NB4 (cell line): ENCODE results near the gene GIN1.
"Not testable (repeated sequence)": the region's sequence is repeated elsewhere in the genome, so short reads cannot be mapped to it uniquely, and the experiment has no call there.

ENCODE experiments used
- MYC ChIP-seq: IDR thresholded peaks from 2 replicates; pipeline ENCODE4 v1.6.1; 2011; ENCODE audit warnings: low read depth, low read length
- POLR2A ChIP-seq: IDR thresholded peaks from 2 replicates; pipeline ENCODE4 v1.6.1; 2011; ENCODE audit warnings: mild to moderate bottlenecking; ENCODE audit not compliant: insufficient read length; ENCODE audit errors: extremely low read depth

GRCh38 chr5:103073500-103073899 is 46.4 kb downstream of the GIN1 start:
- not testable (repeated sequence) for TF ChIP-seq MYC, POLR2A
